DMS 273 (cell line): ENCODE data around the gene MPO.
A peak's percentile ranks its signal among the peaks of the same experiment; 100 is the strongest.

Source experiments
- DNase-seq: peaks from one replicate; lab custom pipeline; 2025; ENCODE audit not compliant: unreplicated experiment; lab: John Stamatoyannopoulos, UW

The MPO gene

GRCh38 chr17:58319173-58320162 lies 38.7 kb upstream of the MPO start:
- DNase-seq: no peak

GRCh38 chr17:58318627-58319172 lies 38.0 kb upstream of the MPO start:
- DNase-seq: no peak

- no peak for DNase-seq
Measured at GRCh38 chr17:58318065-58318481, 37.3 kb upstream of the MPO start.

- DNase-seq: peak; percentile 83
Measured at GRCh38 chr17:58317421-58318064, 36.8 kb upstream of the MPO start.

GRCh38 chr17:58316260-58316960 lies 35.7 kb upstream of the MPO start:
- DNase-seq: no peak

GRCh38 chr17:58315750-58316149 lies 35.0 kb upstream of the MPO start:
- DNase-seq: no peak

- DNase-seq: no peak
Measured at GRCh38 chr17:58315281-58315711, 34.6 kb upstream of the MPO start.

GRCh38 chr17:58314706-58315015 lies 33.9 kb upstream of the MPO start:
- DNase-seq: no peak

- DNase-seq: no peak
Measured at GRCh38 chr17:58313815-58314705, 33.3 kb upstream of the MPO start.

GRCh38 chr17:58312829-58313228 lies 32.1 kb upstream of the MPO start:
- no peak for DNase-seq

GRCh38 chr17:58312021-58312630 lies 31.4 kb upstream of the MPO start:
- DNase-seq: no peak

GRCh38 chr17:58311429-58311894 lies 30.7 kb upstream of the MPO start:
- no peak for DNase-seq

- peak; percentile 46 for DNase-seq
Measured at GRCh38 chr17:58310511-58311428, 30.0 kb upstream of the MPO start.

GRCh38 chr17:58309918-58310259 lies 29.2 kb upstream of the MPO start:
- DNase-seq: no peak

- no peak for DNase-seq
Measured at GRCh38 chr17:58308985-58309917, 28.5 kb upstream of the MPO start.

- peak; percentile 27 for DNase-seq
Measured at GRCh38 chr17:58308173-58308984, 27.6 kb upstream of the MPO start.
